SKM-1 treated with dmso at 0.1 percent for 144 hours (cell line): ENCODE data around the gene C6orf89.
"Not testable (repeated sequence)": the region's sequence is repeated elsewhere in the genome, so short reads cannot be mapped to it uniquely, and the experiment has no call there.

Experiments
- DNase-seq: peaks from one replicate; lab custom pipeline; 2025; ENCODE audit not compliant: unreplicated experiment; lab: John Stamatoyannopoulos, UW

The C6orf89 gene

DNA sequence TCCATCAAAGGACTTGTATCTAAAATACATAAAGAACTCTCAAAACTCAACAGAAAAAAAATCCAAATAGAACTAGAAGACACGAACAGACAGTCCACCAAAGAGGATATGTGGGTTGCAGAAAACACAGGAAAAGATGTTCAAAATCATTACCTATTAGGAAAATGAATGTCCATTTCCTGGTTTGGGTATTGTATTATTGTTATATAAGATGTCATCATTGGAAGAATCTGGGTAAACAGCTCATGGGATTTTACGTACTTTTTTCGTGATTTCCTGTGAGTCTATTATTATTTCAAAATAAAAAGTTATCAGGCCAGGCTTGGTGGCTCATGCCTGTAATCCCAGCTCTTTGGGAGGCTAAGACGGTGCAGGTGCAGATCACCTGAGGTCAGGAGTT lies 59.5 kb downstream of the C6orf89 start:
- no peak for DNase-seq

DNA sequence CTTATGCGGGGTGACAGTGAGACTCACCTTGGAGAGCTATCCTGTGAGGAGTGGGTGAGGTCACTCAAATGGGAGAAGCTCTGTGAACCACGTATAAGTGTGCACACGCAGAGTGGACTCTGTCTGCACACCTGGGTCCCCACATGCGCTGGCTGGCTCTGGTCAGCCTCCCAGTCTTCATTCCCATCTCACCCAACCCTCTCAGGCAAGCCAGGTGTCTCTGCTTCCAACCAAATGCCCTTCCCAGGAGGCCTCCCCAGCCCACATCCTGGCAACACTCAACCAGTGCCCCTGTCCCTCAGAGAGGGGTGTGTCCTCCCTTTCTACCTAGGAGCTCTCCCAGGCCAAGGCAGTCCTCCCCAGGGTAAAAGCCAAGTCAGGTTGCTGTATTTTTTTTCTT lies 60.8 kb downstream of the C6orf89 start:
- no peak for DNase-seq

DNA sequence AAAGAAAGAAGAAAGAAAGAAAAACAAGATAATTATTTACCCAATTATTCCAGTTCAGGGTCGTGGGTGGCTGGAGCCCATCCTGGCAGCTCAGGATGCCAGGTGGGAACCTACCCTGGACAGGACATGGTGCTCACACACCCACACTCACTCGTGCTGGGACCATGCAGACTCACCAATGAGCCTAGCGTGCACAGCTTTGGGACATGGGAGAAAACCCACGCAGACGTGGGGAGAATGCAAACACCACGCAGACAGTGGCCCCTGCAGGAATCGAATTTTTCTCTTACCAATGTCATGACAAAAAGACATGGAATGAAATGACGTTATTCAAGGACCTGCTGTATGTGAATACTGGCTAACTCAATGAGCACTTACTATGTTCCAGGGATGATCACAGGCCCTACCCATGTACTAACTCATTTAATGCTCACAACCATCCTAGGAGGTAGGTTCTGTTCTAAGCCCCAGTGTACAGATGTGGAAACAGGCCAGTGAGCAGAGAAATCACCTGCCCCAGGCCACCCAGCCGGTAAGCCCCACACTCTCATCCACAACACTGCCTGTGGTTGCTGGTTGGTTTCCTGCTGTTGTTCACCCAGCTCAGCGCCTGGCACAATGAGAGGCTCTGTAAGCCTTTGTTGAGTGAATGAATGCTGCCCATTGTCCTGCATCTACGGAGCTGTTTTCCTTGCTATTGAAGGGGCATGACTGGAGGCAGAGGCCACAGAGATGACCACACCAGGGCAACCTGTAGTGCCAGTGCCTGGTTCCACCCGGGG lies 62.0 kb downstream of the C6orf89 start:
- DNase-seq, result no peak

DNA sequence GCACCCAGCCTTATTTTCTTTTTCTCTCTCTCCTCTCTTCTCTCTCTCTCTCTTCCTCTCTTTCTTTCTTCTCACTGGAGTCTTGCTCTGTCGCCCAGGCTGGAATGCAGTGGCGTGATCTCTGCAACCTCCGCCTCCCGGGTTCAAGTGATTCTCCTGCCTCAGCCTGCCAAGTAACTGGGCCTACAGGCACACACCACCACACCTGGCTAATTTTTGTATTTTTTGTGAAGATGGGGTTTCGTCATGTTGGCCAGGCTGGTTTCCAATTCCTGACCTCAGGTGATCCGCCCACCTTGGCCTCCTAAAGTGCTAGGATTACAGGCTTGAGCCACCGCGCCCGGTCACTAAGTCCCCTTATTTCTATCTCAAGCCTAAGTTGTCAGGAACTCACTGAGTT lies 63.3 kb downstream of the C6orf89 start:
- not testable (repeated sequence) for DNase-seq

DNA sequence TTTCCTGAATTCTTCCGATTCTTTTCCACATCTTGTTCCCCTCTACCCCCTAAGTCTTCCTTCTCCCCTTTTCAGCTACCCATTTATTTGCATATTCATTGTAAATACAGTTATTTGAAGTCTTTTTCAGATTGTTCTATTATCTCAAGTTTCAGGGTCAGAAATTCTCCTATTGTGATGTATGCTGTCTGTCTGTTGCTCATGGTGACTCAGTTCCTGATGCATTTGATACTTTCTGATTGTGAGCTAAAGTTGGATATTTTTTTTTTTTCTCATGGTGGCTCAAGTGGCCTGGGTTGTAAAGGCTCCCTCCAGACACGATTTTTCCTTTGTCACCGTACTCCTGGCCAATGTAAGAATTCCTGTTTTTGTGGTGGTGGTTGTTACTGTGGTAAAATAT lies 63.9 kb downstream of the C6orf89 start:
- no peak for DNase-seq

DNA sequence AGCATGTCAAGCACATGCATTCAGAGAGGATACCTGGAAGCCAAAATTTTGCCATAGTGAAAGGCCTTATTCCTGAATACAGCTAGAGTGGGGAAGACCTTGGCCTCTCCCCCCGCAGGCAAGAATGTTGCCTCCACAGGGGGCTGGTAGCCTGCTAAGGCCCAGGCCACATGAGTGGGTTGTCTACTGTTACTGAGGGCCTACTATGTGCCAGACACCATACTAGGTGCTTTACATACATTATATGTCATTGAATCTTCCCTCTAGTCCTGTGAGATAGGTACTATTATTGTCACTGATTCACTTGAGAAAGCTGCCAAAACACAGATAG lies 68.1 kb downstream of the C6orf89 start:
- DNase-seq, result no peak

DNA sequence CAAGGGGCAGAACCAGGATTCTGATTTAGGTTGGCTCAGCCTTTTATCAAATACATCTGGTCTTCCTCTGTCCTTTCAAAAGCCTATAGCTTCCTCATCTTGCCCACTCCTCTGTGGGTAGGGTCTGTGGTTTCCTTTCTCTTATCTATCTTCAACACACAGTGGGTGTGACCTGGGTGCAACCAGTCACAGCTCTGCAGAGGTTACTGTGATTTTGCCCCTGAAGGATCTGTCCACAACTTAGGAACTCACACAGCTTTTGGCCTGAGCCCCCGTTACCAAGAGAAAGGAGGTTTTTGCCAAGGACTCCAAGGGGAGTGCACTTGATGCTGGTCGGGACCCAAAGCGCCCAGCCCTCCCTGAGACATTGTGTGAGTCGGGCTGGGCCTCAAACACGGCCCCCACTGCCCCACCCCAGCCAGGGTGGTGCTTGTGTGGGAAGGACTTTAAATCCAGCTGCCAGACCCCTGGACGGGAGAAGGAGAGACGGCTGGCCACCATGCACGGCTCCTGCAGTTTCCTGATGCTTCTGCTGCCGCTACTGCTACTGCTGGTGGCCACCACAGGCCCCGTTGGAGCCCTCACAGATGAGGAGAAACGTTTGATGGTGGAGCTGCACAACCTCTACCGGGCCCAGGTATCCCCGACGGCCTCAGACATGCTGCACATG lies 68.6 kb downstream of the C6orf89 start, which contains the start of gene PI16:
PI16 (plus strand) TSS at position 477 of the 670 bp plus-strand sequence; CDS start at position 500, 23 bp downstream.
- peak; percentile 53 for DNase-seq

DNA sequence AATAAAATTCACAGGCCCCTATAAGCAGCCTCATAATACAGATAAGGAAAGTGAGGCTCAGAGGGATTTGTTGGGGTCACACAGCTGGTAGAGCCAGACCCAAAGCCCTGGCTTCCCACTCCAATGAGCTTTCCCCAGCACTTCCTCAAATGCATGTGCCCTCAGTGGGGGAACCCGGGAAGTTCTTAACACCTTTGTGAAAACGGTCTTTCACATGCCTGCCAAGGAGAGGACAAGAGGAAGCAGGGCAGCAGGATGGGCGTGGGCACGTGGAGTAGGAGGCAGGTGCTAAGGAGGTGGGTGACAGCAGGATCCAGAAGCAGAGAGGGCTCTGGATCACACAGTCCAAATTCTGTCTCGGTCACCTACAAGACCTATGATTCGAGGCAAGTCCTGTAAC lies 69.4 kb downstream of the C6orf89 start:
- no peak for DNase-seq

DNA sequence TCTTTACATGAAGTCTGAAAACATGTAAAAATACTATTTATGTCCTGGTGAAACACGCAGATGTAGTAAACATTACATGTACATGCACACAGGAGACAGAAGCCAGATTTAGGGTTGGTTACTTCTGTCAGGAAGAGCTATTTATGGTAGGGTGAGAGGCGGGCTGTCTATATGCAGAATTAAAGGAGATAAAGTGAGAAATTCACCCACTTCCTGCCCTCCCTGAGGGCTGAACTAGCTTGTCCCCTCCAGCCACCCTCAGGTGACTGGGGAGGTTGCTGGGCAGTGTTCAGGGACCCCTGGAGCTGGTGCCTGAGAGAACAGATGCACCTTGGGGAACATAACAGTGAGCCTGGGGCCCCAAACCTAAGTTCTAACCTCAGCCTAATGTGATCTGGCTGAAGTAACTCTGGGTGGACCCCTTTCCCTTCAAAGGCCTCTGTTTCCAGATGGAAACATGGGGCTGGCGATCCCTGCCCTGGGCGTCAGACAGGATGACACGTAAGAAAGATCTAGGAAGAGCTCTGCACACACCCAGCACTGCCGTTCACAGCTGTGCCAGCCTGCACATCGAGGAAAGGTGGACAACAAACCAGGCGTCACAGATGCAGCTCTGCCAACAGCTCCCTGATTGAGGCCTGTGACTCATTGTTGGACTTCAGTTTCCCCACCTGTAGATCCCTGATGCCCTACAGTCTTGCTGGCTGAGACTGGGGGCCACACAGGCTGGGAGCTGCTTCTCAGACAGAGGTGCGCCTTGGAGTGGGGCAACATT lies 70.1 kb downstream of the C6orf89 start:
- DNase-seq, result no peak

DNA sequence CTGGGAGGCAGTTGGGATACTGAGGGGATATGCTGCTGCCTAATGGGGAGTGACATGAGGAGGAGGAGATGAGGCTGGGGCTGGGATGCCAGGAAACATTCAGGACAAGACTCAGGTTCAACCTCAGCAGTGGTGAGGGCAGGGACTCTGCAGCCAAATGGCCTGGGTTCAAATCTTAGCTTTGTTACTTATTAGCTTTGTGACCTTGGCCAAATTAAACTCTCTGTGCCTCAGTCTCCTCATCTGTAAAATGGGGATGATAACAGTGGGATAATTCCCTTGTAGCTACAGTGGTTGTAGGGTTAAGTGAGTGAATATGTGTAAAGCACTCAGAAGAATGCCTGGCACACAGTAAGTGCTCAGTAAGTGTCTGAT lies 70.7 kb downstream of the C6orf89 start:
- no peak for DNase-seq

DNA sequence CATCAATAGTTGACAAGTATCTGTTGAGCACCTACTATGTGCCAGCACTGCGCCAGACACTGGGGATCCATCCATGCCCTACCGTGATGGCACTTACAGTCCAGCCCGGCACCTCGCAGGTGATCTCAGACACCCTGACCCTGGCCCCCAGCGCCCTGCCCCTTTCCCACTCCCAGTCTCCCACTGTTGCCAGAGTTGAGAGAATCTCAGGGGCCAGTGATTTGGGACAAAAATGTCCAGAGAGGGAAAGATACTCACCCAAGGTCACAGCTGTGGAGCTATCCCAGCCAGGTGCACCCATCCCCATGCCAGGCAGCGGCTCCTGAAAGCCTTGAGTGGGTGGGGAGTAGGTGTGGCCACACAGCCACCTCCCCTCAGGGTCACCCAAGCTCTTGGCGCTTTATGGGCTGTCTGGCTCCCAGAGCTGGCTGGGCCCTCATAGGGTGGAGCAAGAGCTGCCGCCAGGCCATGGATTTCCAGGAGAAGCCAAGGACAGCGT lies 72.1 kb downstream of the C6orf89 start:
- DNase-seq, result no peak

DNA sequence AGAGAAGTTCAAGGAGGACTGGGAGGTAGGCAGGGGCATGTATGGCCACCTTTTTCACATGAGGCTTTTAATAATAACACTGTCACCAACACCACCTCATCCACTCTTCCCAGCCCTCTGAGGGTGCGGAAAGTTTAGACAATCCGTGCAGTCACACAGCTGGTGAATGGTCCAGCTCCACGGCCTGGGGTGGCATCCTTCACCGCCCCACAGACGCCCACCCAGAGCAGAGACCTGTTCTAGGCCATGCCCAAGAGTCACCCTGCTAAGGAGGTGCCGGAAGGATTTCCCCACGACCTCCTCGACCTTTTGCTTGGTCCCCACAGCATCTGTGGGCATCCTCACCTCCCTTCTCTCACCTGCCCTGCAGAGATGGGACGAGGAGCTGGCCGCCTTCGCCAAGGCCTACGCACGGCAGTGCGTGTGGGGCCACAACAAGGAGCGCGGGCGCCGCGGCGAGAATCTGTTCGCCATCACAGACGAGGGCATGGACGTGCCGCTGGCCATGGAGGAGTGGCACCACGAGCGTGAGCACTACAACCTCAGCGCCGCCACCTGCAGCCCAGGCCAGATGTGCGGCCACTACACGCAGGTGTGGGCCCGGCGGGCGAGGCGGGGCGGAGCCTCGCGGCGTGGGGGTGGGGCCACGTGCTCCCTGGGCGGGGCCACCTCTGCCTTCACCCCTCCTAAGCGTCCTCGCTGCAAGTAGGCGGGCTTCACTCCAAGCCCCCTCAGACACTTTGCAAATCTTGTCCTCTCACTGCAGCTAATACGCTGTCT lies 73.2 kb downstream of the C6orf89 start:
- DNase-seq, result no peak

DNA sequence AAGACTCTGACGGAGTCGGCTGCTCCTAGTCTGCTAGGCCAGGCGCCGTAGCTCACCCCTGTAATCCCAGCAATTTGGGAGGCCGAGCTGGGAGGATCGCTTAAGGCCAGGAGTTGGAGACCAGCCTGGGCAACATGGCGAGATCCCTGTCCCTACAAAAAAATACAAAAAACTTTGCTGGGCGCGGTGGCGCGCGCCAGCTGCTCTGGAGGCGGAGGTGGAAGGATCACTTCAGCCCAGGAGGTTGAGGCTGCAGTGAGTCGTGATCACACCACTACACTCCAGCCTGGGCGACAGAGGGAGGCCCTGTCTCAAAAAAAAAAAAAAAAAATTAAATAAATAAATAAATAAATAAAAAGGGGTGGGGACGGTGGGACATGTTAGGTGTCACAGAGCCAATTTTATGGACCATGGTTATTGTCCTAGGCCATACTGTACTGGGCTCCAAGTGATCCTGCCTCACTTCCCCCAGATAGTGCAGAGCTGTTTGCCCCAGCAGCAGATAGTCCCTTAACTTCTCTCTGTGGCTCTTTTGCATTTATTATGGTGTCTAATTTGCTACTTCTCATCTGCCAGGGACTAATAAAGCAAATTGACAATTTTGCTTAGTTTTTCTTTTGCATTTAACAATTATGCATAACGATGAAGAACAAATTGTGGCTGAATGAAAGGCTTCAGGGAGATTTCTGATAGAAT lies 74.0 kb downstream of the C6orf89 start:
- DNase-seq, result no peak

DNA sequence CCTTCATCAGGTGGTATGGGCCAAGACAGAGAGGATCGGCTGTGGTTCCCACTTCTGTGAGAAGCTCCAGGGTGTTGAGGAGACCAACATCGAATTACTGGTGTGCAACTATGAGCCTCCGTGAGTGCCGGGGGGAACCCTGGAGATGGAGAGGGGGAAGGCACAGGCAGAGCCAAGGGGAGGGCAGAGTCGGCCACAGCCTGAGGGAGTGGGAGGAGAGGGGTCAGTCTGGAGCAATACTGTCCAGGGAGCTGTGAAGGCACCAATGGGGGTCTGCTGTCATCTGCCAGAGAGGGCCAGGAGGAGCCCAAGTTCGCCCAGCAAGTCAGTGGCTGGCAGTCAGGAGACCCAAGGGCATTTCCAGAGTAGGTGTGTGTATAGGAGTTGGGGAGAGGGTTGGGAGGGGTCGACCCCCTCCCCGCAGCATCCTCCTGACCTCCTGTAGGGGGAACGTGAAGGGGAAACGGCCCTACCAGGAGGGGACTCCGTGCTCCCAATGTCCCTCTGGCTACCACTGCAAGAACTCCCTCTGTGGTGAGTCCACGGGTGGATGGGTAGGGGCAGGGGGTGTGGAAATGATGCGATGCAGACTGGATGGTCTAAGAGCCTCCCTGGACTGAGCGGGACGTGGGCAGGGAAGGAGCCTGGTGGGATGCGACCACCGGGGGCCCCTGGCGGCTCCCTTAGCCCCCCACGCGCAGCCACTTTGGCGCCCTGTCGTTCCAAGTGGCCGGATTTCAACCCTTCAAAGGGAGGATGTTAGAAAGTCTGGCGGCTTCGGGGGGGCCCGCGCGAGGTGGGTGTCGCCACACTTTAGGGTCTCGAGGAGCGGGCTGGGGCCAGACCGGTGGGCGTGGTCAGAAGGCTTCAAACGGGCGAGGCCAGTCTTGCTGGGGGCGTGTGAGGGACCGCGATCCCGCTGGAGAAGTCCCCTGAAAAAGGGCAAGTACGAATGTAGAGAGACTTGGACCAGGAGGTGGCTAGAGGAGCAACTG lies 76.0 kb downstream of the C6orf89 start:
- no peak for DNase-seq

DNA sequence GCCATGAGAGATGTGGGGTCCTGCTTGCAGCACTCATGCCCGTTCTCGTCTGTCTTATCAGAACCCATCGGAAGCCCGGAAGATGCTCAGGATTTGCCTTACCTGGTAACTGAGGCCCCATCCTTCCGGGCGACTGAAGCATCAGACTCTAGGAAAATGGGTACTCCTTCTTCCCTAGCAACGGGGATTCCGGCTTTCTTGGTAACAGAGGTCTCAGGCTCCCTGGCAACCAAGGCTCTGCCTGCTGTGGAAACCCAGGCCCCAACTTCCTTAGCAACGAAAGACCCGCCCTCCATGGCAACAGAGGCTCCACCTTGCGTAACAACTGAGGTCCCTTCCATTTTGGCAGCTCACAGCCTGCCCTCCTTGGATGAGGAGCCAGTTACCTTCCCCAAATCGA lies 77.1 kb downstream of the C6orf89 start:
- peak; percentile 98 for DNase-seq

DNA sequence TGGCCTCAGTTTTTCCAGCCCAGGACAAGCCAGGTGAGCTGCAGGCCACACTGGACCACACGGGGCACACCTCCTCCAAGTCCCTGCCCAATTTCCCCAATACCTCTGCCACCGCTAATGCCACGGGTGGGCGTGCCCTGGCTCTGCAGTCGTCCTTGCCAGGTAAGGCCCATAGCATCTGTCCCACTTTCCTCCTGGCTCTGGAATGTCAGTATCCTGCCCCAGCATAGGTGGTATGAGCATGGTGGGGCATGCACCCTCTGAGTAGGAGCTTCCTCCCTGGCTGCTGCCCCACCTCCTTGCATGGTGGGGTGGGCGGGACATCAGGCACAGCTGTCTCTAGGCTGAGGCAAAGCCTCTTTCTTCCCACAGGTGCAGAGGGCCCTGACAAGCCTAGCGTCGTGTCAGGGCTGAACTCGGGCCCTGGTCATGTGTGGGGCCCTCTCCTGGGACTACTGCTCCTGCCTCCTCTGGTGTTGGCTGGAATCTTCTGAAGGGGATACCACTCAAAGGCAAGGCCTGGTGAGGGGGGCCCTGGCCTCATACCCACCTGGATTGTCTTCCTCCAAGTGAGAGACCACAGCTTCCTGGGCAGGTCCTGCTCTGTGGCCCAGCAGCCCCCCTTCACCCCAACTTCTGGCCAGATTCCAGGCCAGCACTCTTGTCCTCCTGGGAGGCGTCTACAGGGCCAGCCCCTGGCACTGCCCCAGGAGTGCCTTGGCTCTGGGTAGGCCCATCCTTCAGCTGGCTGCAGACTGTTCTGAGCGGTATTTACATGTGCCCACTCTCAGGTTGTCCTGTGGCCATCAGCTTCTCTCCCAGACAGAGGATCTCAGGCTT lies 77.9 kb downstream of the C6orf89 start:
- no peak for DNase-seq

DNA sequence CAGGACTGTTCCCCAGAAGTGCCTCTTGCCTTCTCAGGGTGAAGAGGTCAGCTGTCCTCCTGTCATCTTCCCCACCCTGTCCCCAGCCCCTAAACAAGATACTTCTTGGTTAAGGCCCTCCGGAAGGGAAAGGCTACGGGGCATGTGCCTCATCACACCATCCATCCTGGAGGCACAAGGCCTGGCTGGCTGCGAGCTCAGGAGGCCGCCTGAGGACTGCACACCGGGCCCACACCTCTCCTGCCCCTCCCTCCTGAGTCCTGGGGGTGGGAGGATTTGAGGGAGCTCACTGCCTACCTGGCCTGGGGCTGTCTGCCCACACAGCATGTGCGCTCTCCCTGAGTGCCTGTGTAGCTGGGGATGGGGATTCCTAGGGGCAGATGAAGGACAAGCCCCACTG lies 78.6 kb downstream of the C6orf89 start:
- DNase-seq, result no peak

DNA sequence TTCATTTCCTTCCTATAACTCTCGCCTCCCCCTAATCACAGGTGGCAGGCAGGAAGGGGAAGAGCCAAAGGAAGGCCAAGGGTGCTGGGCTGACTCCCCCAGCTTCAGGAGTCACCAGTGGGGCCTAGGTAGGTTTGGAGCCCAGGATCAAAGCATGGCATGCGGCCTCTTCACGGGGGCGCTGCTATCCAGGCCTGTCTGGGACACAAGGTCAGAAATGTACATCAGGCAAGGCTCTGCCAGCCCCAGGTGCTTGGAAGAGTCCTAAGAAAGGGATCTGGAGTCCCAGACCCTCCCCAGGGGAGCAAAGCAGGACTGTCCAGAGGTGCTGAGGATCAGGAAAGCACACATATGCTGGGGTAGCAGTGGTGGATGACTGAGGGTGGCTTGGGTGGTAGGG lies 79.2 kb downstream of the C6orf89 start:
- no peak for DNase-seq
